CD4-positive, alpha-beta T cell treated with Interleukin-17A for 1 hour (primary cell): Measurements from ENCODE around the gene RBM38.
A peak's percentile ranks its signal among the peaks of the same experiment; 100 is the strongest.
"Not testable (repeated sequence)": the region's sequence is repeated elsewhere in the genome, so short reads cannot be mapped to it uniquely, and the experiment has no call there.

Experiments used
- DNase-seq: peaks from one replicate; pipeline ENCODE4 v3.0.0-alpha.2; 2020

The RBM38 gene

GRCh38 chr20:57390604-57391438, at the start of gene RBM38:
RBM38 (plus strand) TSS chr20:57391396; CDS start chr20:57391582, 186 bp downstream.
- DNase-seq = peak; percentile 72

GRCh38 chr20:57341663-57342062, 49.5 kb upstream of the RBM38 start:
- no peak for DNase-seq

DNA sequence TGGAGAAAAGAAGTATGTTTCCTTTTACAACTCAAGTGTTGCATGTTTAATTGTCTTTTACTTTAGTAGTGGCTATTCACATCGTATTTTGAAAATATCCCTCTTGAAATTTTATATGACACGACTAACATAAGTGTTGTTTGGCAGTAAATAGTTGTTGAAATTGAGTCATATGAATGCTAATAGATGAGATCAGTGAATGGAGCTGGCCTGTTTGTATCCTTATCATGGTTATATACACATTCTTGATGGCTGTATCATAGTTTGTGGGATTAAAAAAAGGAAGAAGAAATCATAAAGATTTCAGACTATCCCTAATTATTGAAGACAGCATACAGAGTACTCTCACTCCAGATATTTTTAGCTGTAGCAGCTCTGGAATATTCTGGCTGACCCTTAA, 48.4 kb upstream of the RBM38 start:
- no peak for DNase-seq

- DNase-seq = peak; percentile 67
Measured at GRCh38 chr20:57346477-57346876, 44.7 kb upstream of the RBM38 start.

DNA sequence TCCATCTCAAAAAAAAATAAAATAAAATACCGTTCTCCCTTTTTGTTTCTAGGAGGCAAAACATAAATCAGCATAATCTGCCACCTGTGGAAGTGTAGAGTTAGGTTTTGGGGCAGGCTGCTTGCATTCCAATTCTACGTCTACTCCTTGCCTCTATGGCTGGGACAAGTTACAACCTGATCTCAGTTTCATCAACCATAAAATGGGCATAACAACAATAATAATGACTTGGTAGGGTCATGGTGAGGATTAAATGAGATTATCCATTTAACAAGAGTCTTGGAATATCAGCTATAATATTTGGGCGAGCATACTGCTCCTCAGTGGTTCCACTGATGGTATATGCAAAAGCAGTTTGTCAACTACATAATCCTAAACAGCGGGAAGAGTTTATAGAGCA, 43.8 kb upstream of the RBM38 start:
- no peak for DNase-seq

DNA sequence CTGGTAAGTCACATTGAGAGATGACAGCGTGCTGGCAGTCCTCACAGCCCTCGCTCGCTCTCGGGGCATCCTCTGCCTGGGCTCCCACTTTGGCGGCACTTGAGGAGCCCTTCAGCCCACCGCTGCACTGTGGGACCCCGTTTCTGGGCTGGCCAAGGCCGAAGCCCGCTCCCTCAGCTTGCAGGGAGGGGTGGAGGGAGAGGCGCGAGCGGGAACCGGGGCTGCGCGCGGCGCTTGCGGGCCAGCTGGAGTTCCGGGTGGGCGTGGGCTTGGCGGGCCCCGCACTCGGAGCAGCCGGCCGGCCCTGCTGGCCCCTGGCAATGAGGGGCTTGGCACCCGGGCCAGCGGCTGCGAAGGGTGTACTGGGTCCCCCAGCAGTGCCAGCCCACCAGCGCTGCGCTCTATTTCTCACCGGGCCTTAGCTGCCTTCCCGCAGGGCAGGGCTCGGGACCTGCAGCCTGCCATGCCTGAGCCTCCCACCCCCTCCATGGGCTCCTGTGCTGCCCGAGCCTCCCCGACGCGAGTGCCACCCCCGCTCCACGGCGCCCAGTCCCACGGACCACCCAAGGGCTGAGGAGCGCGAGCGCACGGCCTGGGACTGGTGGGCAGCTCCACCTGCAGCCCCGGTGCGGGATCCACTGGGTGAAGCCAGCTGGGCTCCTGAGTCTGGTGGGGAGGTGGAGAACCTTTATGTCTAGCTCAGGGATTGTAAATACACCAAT, 42.8 kb upstream of the RBM38 start:
- DNase-seq = not testable (repeated sequence)

DNA sequence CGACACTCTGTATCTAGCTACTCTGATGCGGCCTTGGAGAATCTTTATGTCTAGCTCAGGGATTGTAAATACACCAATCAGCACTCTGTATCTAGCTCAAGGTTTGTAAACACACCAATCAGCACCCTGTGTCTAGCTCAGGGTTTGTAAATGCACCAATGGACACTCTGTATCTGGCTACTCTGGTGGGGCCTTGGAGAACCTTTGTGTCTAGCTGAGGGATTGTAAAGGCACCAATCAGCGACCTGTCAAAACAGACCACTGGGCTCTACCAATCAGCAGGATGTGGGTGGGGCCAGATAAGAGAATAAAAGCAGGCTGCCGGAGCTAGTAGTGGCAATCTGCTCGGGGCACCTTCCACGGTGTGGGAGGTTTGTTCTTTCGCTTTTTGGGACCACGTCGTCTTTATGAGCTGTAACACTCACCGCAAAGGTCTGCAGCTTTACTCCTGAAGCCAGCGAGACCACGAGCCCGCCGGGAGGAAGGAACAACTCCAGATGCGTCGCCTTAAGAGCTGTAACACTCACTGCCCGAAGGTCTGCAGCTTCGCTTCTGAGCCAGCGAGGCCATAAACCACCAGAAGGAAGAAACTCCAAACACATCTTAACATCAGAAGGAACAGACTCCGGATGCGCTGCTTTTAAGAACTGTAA, 42.1 kb upstream of the RBM38 start:
- peak; percentile 16 for DNase-seq

GRCh38 chr20:57350081-57350710, 41.0 kb upstream of the RBM38 start:
- peak; percentile 7 for DNase-seq

GRCh38 chr20:57350726-57351041, 40.5 kb upstream of the RBM38 start:
- not testable (repeated sequence) for DNase-seq

DNA sequence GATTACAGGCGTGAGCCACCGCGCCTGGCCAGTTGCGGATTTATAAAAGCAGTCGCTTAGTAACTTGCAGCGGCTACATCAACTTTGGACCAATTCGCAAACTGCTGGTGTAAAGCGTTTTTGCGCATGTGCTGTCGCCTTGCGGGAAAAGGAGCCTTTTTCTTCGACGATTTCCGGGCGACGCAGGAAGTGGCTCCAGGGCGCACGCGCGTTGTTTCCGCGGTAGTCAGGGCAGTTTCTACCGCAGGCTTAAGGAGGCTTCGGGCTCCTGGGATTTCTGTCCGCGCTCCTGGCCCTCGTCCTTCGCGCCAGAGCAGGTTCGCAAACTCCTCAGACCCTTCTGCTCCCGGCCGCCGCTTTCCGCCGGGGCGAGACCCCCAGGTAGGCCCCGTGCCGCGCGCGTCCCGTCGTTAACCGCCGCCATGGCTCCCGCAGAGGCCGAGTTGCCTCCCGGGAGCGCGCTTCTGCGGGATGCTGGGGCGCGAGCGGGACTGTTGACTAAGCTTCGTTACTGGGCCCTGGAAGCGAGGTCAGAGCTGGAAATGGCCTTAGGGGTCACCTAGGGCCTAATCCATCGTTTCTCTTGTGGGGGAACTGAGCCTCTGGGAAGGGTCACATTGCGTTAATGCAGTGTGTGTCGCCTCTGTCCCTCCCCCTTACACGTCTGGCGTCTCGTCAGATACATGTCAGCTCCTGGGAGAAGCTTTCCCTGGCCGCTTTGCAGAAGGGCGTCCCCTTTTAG, 40.0 kb upstream of the RBM38 start, which contains the start of gene RAE1:
Gene RAE1 (plus strand): TSS at position 214 of the 742 bp plus-strand sequence. CDS start 2,784 bp downstream, outside the sequence.
- DNase-seq = peak; percentile 91

DNA sequence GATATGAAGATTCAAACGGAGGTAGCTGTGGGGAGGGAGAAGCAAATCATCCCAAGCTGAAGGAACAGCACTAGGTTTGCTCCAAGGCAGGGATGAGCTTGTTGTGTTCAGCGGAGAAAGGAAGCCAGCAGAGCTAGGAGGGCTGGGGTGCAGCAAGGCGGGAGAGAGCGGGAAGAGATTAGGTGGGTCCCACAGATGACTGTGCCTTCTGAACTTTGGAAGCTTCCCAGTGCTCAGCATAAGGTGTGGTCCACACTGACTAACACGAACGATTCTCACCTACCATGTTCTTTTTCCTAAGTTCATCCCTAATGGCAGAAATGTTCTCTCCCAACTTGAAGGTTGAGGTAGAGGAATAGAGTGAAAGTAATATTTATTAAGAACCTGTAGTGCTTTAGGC, 38.9 kb upstream of the RBM38 start:
- no peak for DNase-seq

DNA sequence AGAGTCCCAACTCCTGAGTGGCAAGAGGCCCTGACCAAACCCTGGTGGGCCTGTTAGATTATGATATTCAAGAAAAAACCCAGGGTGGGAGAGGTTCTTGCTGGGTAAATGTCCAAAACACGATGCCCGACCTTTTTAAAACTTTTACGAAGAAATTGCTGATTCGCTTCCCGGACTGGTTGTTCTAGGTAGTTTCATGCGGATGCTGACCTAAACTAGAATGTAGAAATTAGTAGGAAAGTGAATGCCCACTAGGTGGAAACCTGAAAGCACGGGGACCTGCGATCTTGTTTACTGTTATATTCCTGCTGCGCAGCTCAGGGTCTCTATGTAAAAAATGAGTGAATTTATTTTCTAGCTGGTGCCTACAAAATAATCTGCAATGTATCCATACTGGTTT, 37.8 kb upstream of the RBM38 start:
- DNase-seq = no peak

GRCh38 chr20:57361517-57361916, 29.7 kb upstream of the RBM38 start:
- DNase-seq = no peak

- no peak for DNase-seq
Measured at GRCh38 chr20:57364451-57364850, 26.7 kb upstream of the RBM38 start.

DNA sequence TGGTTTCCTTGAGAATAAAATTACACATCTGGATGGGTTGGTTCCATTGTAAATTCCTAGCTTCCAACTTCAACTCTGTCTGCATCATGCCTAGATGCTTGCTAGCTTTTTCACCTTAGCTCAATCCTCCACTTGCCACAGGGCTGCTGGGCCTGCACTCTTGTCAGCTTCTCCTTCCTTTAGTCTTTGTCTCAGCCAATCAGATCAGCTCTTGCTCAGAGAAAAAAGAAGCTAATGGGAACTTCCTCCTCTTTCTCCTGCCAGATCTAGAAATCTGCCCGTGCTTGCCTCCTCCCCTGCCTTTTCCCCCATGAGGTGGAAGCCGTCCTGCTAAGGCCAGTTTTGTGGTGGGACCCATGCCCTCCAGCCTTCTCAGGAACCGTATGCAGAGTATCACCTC, 21.6 kb upstream of the RBM38 start:
- DNase-seq = no peak

DNA sequence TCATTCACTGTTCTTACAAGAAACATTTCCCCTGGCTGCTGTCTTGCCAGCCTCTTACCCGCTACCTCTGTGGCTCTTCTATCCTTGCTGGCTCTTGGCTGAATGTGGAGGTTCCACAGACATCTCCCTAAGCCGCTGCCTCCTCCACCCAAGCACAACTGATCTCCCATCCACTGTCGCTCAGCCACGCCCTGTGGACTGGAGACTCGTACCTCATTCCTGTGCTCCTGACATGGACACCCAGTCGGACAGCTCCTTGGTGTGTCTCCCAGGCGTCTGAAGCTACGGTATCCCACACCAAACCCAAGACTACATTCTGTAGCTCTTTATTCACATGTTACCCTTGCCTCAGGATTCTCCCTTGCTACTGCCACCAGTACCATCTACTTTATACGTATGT, 20.9 kb upstream of the RBM38 start:
- no peak for DNase-seq

- DNase-seq = no peak
Measured at GRCh38 chr20:57371363-57371762, 19.8 kb upstream of the RBM38 start.

DNA sequence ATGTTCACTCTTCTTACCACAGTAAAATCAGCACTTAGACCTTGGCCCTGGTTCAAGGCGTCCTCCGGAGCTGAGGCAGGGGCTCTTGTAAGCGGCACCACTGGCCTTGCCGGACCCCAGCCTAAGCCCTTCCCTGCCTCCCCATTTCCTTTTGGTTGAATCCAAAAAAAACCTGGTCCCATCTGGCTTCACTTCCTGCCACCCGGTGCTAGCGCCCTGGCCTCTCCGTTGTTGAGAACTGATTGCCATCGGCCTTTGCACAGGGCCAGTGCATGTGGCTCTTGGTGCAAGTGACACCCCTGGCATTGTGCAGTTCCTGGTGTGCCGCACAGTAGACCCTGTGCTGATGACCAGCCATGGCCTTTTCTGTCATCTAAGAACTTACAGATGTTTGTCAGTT, 19.0 kb upstream of the RBM38 start:
- no peak for DNase-seq

- no peak for DNase-seq
Measured at GRCh38 chr20:57372581-57373350, 18.4 kb upstream of the RBM38 start.

GRCh38 chr20:57374343-57374930, 16.8 kb upstream of the RBM38 start:
- DNase-seq = no peak

DNA sequence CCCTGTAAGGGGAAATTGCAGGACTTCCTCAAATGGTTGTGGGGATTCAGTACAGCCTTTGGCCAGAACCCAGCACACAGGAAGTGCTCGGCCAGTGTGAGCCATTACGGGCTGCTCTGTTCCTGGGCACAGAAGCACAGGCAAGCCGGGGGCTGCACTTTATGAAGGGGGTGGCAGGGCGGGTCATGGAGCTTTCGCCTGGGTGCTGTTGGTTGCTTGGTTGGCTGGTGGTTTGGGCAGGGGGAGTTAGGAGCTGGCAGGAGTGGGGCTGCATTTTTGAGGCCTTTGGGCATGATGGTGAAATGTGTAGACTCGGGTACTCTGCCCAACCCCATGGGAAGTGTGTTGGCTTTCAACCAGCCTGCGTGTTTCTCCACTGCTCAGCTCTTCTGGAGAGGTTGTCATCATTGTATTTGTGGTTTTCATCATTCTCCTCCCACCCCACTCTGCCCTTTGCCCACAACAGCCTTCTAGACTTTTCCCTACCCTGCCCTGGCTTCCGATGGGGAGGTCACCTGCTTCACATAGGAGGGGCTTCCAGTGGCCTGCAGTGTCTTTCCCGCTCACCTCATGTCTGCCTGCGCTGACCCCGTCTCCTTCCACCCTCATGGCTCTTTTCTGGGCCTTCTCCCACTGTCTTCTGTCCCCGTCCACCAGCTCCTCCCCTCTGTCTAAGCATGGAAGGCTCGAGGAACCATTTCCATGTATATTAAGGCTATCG, 16.1 kb upstream of the RBM38 start:
- DNase-seq = no peak
